ENCODE data around the gene BAIAP3.

GRCh38 chr16:1311212-1311737 is 22.2 kb upstream of the BAIAP3 start:
- TF ChIP-seq SPI1 (IDR thresholded peaks at IDR 0.05; ENCODE audit: borderline replicate concordance, low read depth) (no peak), CTCF (IDR thresholded peaks at IDR 0.05; ENCODE audit: insufficient read depth, low read length) (no peak), REST (IDR thresholded peaks at IDR 0.05; ENCODE audit: insufficient replicate concordance, low read depth) (no peak), POLR2AphosphoS5 (IDR thresholded peaks at IDR 0.05; ENCODE audit: low read depth) (no peak), GABPA (IDR thresholded peaks at IDR 0.05; ENCODE audit: low read depth) (no peak)

Data from HL-60 (cell line).